Germinal center (tissue), 1 donor: ENCODE results near the gene SYTL3.

Experiments
- DNase-seq: peaks from one replicate; pipeline ENCODE4 v3.0.0; 2012; ENCODE audit warnings: mixed read lengths, low spot score

SYTL3 gene

GRCh38 chr6:158722176-158722729, 72.4 kb downstream of the SYTL3 start:
- DNase-seq, result no peak

DNA sequence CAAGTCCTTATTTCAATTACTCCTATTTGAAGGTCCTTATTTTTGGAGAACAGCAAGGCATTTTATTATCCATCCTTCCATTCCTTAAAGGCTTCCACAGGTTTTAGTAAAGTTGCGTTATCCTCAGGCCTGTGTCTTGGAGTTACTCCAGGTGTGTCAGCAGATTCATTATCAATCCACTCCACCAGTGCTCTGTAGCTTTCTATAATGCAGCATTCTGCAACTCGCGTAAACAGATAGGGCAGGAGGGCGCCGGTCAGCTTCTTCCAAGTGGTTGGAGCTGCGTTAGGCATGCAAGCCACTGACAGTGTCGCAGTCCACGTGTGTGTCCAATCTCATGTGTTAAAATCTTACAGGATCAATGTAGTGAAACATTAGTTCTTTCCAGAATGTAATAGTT, 75.8 kb downstream of the SYTL3 start:
- DNase-seq, result no peak

DNA sequence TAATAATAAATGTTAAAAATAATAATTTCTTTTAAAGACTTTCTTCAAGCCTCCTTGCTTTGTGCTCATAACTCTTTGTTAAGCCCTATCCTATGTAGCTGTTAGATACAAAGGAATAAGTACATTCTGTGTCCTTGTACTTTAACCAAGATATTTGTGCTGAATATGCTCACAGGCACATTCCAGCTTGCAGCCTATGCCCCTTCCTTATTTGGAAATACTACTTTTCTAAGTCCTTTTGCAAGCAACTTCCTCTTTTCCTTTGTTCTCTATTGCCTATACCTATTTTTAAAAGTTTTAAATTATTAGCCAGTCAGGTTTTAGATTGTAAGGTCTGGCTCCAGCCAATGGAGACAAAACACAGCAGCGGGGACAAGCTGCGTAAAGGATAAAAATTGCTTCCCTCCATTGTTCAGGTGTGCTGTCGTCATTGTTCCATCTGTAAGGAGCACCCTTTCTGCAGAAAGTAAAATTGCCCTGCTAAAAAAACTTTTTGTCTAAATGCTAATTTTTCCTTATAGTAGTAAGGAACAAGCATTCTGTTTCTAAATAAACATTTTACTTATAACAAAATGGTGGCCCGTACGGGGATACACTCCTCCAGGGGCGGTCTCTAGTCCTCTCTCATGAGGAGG, 80.2 kb downstream of the SYTL3 start:
- DNase-seq, result no peak

- no peak for DNase-seq
Observed at GRCh38 chr6:158730541-158730907, 80.7 kb downstream of the SYTL3 start.

DNA sequence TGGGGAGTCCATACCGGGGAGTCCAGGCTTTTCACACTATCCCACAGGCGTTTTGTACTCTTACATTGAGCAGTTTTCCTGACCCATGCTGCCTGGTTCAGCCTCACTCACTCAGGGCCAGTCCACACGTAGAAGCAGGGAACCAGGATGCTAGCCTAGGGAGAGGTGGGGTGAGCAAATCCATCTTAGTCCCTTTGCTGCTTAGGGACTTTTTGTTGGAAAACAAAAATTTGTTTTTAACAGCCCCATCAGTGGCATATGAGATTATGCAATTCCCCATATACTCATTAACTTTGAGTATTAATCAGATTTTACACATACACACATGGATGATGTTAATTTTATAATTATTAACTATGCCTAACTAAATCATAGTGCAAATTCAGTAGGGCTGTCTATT, 85.2 kb downstream of the SYTL3 start:
- DNase-seq, result no peak

- no peak for DNase-seq
Observed at GRCh38 chr6:158737082-158737709, 87.3 kb downstream of the SYTL3 start.

GRCh38 chr6:158737710-158738615, 88.1 kb downstream of the SYTL3 start:
- no peak for DNase-seq

DNA sequence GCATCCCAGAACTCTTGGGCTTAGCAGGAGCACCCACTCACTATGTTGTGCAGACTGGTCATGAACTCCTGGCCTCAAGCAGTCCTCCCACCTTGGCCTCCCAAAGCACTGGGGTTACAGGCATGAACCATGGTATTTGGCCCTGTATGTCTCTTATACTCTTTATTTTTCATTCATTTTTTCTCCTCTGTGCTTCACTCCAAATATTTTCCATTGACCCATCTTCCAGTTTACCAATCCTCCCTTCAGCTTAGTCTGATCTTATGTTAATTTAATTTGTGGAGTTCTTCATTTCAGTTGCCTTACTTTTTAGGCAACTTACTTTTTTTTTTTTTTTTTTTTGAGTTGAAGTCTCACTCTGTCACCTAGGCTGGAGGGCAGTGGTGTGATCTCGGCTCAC, 89.8 kb downstream of the SYTL3 start:
- DNase-seq, result no peak

- no peak for DNase-seq
Observed at GRCh38 chr6:158743033-158743651, 93.3 kb downstream of the SYTL3 start.

DNA sequence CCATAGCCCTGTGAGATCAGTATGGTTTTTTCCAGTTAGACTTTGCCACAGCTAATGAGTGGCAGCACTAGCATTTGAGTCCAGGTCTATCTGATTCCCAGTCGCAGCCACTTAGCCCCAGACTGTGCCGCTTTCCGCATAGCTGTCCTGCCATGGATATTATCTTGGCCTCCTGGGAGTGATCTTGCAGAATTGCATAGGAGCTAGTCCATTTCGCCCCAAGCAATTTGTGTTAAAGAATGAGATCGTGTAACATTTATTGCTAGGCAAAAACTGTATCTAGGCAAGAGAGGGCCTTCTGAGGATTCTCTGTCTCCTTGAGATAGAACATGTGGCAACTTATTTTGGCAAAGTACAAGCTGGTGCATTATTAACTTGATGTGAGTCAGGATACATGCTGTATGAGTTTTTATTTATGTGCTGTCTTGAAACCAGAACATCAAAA, 95.2 kb downstream of the SYTL3 start:
- DNase-seq, result no peak

GRCh38 chr6:158751224-158751623, 101.4 kb downstream of the SYTL3 start:
- no peak for DNase-seq

DNA sequence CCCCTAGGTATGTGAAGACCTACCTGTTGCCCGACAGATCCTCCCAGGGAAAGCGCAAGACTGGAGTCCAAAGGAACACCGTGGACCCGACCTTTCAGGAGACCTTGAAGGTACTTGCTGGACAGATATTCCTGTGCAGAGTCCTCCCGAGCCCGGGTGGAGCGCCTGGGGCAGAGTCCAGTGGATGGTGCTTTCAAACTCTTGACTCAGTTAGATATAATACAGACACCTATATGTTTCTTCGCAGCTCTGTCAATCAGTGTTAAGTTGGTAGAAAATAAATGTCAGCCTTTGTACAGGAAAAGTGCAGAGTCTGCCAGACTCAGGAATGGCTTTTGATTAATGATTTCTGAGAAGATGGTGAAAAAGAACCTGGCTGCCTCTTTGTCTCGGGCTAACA, 102.1 kb downstream of the SYTL3 start:
- DNase-seq, result no peak

DNA sequence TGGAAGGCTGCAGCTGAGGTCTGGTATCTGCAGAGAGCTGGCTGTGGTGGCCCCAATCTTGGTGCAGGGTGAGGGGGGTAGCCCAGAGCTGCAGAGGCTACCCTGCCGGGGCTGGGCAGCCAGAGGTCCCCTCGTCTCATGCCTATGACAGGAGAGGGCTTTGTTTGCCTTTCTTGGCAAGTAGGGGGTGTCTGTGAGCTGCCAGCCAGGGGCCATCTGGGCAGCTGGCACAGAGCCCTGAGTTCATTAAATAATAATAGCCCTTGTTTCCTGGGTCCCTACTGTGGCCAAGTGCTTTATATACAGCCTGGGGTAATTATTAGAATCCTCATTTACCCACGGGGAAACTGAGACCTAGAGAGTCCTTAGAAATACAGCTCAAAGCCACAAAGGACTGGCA, 102.8 kb downstream of the SYTL3 start:
- no peak for DNase-seq

DNA sequence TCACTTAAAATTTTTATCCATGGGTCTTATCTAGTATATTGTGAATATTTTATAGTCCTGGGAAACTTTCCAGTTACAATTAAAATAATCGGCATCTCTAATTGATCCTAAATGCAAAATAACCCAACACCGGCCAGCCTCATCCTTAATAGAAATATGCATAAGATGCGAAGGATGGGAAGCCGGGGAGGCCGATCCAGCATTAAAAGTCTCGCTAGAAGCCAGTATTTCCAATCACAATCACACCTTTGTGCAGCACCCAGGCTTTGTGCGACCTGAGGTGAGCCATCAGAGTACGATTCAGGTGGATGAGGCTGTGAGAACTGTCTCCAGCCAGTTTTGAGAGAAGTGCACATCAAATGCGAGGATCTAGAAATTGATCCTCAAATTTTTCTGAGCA, 104.0 kb downstream of the SYTL3 start:
- no peak for DNase-seq

GRCh38 chr6:158754738-158755137, 104.9 kb downstream of the SYTL3 start:
- DNase-seq, result no peak

DNA sequence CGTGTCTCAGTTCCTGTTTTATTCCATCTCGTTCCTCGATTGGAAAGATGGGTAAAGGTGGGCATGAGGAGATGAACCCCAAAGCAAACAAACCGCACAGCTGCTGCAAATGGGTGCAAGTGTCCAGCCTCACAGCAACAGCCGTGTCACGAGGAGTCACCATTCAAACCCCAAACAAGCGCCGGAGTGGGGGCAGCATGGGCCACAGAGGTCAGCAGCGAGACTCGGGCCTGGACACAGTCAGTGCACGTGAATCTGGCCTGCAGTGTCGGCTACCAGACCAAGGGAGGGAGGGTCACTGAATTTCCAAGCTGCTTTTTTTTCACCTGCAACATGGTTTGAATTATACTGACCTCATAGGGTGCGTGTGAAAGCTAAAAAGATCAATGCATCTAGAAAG, 105.8 kb downstream of the SYTL3 start:
- DNase-seq, result no peak

DNA sequence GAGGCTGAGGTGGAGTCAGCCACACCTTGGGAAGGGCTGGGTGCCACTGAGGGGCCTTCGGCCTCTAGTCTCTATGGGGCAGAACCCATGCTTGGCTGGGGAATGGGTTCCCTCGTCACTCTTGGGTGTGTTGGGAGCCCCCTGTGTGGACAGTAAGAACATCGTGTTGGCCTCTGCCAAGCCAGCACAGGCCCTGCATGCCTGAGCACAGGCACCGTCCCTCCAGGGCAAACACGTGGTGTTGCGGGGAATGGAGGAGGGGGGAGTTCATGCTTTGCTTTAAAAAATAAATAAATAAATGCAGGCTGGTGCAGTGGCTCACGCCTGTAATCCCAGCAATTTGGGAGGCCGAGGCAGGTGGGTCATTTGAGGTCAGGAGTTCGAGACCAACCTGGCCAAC, 106.3 kb downstream of the SYTL3 start:
- DNase-seq, result no peak

DNA sequence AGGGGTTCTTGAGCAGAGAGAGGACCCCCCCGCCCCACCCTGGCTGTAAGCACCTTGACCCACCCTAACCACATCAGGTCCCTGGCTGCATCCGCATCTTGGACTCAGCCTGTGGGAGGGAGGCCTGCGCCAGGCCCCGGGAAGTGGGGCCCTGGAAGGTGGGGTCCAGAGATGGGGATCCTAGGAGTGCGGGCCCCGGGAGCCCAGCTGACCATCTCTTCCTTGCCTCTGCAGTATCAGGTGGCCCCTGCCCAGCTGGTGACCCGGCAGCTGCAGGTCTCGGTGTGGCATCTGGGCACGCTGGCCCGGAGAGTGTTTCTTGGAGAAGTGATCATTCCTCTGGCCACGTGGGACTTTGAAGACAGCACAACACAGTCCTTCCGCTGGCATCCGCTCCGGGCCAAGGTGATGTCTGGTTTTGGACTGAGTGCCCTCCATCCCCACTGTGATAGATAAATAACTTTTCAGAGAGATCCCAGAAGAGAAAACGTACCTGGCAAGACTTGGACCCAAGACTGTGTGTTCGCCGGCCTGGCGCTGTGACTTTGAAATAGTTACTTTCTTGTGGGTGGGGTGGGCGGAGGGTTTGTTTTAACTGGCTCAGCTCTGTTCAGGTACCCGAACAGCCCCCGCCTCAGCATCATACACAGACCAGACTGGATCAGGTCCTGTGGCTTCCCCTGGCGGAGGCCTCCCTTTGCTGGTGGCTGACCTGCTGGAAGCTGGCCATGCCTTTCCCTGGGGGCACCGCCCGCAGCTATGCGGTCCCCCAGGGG, 107.3 kb downstream of the SYTL3 start:
- DNase-seq, result no peak

DNA sequence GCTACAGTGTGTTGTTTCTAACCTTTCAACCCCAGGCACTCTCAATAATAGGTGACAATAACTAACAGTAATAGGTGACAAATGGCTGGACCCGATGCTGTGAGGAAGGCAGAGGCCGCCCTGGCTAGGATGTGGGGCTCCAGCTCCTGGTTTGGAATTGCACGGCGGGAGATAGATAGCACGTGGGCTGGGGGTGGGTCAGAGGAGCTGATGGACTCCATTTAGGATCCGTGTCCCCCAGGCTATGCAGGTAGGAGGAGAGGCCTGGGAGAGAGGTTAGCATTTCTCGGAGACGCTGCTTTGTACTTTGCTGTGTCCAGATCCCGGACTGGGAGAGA, 107.9 kb downstream of the SYTL3 start:
- no peak for DNase-seq

- no peak for DNase-seq
Observed at GRCh38 chr6:158758451-158758860, 108.6 kb downstream of the SYTL3 start.

- no peak for DNase-seq
Observed at GRCh38 chr6:158758941-158759479, 109.2 kb downstream of the SYTL3 start.
